IPS-20b (cell line): ENCODE data around the gene TBX4.

Experiments used
- H3K27ac ChIP-seq: one replicate; pipeline ENCODE4 v1.5.1; 2013; ENCODE audit warnings: low read length
- H3K27me3 ChIP-seq: 2 replicates; pipeline ENCODE4 v1.6.1; 2013; ENCODE audit warnings: mild to moderate bottlenecking, low read length, inconsistent platforms; ENCODE audit not compliant: insufficient read depth
- H3K36me3 ChIP-seq: 2 replicates; pipeline ENCODE4 v1.6.1; 2013; ENCODE audit warnings: low read depth, mild to moderate bottlenecking, inconsistent platforms, low read length, moderate library complexity; ENCODE audit not compliant: insufficient read depth
- H3K4me1 ChIP-seq: 2 replicates; pipeline ENCODE4 v1.6.1; 2013; ENCODE audit warnings: mild to moderate bottlenecking, control low read depth, inconsistent platforms, low read length, moderate library complexity; ENCODE audit not compliant: insufficient read depth
- H3K4me3 ChIP-seq: 2 replicates; pipeline ENCODE4 v1.5.1; 2013; ENCODE audit warnings: mild to moderate bottlenecking, low read length, inconsistent platforms
- H3K9ac ChIP-seq: 2 replicates; pipeline ENCODE4 v1.6.1; 2013; ENCODE audit warnings: low read depth, mild to moderate bottlenecking, inconsistent platforms, low read length, moderate library complexity
- H3K9me3 ChIP-seq: 2 replicates; pipeline ENCODE4 v1.6.1; 2013; ENCODE audit warnings: mild to moderate bottlenecking, low read depth, low read length, inconsistent platforms; ENCODE audit not compliant: insufficient read depth

TBX4 gene

DNA sequence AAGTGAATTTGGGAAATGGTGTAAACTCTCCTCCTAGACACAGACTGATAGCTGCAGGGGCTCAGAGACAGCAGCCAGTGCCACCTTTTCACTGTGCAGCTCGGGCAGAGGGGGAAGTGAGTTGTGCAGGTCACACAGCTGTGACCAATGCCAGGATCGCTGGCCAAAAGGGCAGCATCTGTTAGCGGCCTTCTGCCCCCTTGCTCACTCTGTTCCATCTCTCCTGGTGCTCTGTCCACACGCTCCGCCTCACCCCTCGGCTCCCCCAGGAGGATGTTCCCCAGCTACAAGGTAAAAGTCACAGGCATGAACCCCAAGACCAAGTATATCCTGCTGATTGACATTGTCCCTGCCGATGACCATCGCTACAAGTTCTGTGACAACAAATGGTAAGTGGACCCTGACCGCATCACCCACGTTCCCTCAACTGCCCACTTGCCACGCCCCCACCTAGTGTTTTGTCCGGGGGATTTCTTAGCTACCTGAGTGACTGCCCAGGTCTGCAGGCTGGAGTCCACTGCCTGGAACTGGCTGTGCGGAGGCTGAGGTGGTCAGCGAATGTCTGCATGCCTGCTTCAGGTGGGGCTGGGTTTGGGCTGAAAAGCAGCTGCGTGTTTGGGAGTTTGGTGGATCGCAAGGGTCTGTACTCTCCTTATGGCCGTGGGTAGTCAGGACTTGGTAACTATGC is 13.5 kb downstream of the TBX4 start:
- Histone ChIP-seq H3K9ac (no peak overlapping the region), H3K4me1 (peaks cover 5% of the 10 kb centered on the region; the same call in 1 of the 2 replicates), H3K27me3 (peaks cover 97% of the 10 kb centered on the region), H3K36me3 (no peaks in the 10 kb centered on the region), H3K9me3 (peaks cover 5% of the 10 kb centered on the region; the same call in 1 of the 2 replicates), H3K27ac (no peak overlapping the region), H3K4me3 (no peak overlapping the region)

DNA sequence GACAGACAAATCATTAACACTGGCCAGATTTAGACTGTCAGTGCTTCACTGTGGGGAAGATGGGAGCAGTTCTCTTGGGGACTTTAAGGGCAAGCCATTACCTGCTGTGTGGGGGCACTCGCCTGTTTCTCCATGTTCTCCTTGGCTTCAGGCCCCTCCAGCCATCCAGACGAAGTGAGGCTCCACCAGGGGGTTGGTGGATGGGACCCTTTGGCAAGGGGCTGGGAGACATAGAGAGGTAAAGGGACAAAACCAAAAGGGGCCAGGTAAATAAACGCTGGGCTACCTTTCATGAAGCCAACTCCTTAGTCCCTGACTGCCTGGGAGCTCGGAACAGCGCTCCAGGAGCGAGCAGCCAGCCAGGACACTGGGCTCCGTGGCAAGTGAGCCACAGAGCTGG is 14.0 kb downstream of the TBX4 start:
- Histone ChIP-seq H3K36me3 (no peaks in the 10 kb centered on the region), H3K4me3 (no peak overlapping the region), H3K27me3 (peaks cover 92% of the 10 kb centered on the region), H3K9ac (no peak overlapping the region), H3K4me1 (peaks cover 5% of the 10 kb centered on the region; the same call in 1 of the 2 replicates), H3K9me3 (no peaks in the 10 kb centered on the region), H3K27ac (no peak overlapping the region)

DNA sequence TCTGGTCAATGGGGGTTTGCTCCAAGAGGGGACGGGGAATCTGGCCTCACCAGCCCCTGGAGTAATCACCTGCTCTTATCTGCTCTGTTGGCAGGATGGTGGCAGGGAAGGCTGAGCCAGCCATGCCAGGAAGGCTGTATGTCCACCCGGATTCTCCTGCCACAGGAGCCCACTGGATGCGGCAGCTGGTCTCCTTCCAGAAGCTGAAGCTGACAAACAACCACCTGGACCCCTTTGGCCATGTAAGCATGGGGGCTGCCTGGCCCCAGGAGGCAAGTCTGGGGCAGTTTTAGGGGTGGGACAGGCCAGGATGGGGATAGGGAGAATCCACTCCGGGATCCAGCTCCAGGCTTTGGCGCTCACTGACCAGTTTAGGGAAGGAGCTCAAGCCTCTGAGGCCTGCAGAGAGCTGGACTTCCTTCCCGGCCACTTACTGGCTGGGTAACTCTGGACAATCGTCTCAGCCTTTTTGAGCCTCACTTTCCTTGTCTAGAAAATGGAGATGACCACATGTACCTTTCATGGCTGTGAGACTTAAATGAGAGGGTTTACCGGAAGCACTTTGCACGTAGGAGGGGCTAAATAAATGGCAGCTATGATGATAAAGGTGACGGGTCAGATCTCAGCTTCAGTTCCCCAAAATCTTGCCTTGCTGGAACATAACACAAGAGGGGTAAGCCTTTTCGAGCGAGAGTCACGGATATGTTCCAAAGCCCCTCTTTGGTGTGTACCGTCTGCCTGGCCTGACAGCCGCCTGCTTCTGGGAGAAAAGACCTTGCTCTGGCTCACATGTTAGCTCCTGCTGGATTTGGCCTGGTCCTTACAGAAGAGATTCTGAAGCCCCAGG is 15.4 kb downstream of the TBX4 start:
- peaks cover 78% of the 10 kb centered on the region for H3K27me3 ChIP-seq
- H3K36me3 ChIP-seq = no peaks in the 10 kb centered on the region
- no peaks in the 10 kb centered on the region for H3K9me3 ChIP-seq
- peak overlapping the region; percentile 48; the same call in 1 of the 2 replicates for H3K4me3 ChIP-seq
- H3K27ac ChIP-seq = no peak overlapping the region
- H3K4me1 ChIP-seq = peaks cover 5% of the 10 kb centered on the region; the same call in 1 of the 2 replicates
- H3K9ac ChIP-seq = no peak overlapping the region

- Histone ChIP-seq H3K4me1 (peaks cover 5% of the 10 kb centered on the region; the same call in 1 of the 2 replicates), H3K9ac (no peak overlapping the region), H3K36me3 (no peaks in the 10 kb centered on the region), H3K27me3 (peaks cover 70% of the 10 kb centered on the region), H3K9me3 (no peaks in the 10 kb centered on the region), H3K4me3 (no peak overlapping the region), H3K27ac (no peak overlapping the region)
These were observed 16.2 kb downstream of the TBX4 start for GRCh38 chr17:61468263-61468907.

GRCh38 chr17:61469474-61469873 is 17.3 kb downstream of the TBX4 start:
- peaks cover 5% of the 10 kb centered on the region; the same call in 1 of the 2 replicates for H3K4me1 ChIP-seq
- no peaks in the 10 kb centered on the region for H3K36me3 ChIP-seq
- no peak overlapping the region for H3K27ac ChIP-seq
- peaks cover 59% of the 10 kb centered on the region for H3K27me3 ChIP-seq
- H3K9ac ChIP-seq = no peak overlapping the region
- no peaks in the 10 kb centered on the region for H3K9me3 ChIP-seq
- no peak overlapping the region for H3K4me3 ChIP-seq

DNA sequence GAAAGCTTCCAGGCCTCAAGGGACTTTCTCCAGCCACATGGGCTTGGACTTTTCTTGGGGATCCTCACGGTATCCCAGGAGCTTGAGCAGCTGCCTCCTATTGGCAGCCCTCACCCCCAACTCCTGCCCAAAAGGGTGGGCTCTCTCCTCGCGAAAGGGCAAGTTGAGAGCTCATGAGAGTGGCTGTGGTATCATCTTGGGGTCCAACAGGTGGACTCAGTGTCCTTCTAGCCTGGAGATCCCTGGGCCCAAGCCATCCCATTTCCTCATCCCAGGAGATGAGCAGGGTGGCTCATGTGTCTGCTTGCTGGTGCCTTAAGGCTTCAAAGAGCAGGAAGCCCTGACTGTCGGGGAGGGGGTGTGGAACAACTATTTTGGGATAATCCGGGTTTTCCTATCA is 17.7 kb downstream of the TBX4 start:
- H3K4me1 ChIP-seq = peaks cover 5% of the 10 kb centered on the region; the same call in 1 of the 2 replicates
- no peak overlapping the region for H3K9ac ChIP-seq
- H3K36me3 ChIP-seq = no peaks in the 10 kb centered on the region
- peaks cover 55% of the 10 kb centered on the region for H3K27me3 ChIP-seq
- H3K9me3 ChIP-seq = no peaks in the 10 kb centered on the region
- no peak overlapping the region for H3K4me3 ChIP-seq
- no peak overlapping the region for H3K27ac ChIP-seq

- no peaks in the 10 kb centered on the region for H3K36me3 ChIP-seq
- H3K27me3 ChIP-seq = peaks cover 48% of the 10 kb centered on the region
- no peak overlapping the region for H3K4me3 ChIP-seq
- H3K9me3 ChIP-seq = no peaks in the 10 kb centered on the region
- no peak overlapping the region for H3K27ac ChIP-seq
- no peak overlapping the region for H3K9ac ChIP-seq
- H3K4me1 ChIP-seq = peaks cover 5% of the 10 kb centered on the region; the same call in 1 of the 2 replicates
These were observed 18.4 kb downstream of the TBX4 start for GRCh38 chr17:61470530-61471136.

GRCh38 chr17:61474235-61474927 is 22.2 kb downstream of the TBX4 start:
- no peaks in the 10 kb centered on the region for H3K36me3 ChIP-seq
- H3K4me3 ChIP-seq = no peak overlapping the region
- H3K9ac ChIP-seq = no peak overlapping the region
- peaks cover 15% of the 10 kb centered on the region for H3K27me3 ChIP-seq
- H3K9me3 ChIP-seq = no peaks in the 10 kb centered on the region
- H3K27ac ChIP-seq = no peak overlapping the region
- H3K4me1 ChIP-seq = peaks cover 3% of the 10 kb centered on the region; the same call in 1 of the 2 replicates

- peaks cover 3% of the 10 kb centered on the region; the same call in 1 of the 2 replicates for H3K4me1 ChIP-seq
- no peaks in the 10 kb centered on the region for H3K9me3 ChIP-seq
- no peaks in the 10 kb centered on the region for H3K36me3 ChIP-seq
- H3K9ac ChIP-seq = no peak overlapping the region
- H3K4me3 ChIP-seq = no peak overlapping the region
- peaks cover 9% of the 10 kb centered on the region for H3K27me3 ChIP-seq
- H3K27ac ChIP-seq = no peak overlapping the region
These were observed 22.7 kb downstream of the TBX4 start for GRCh38 chr17:61474934-61475333.

DNA sequence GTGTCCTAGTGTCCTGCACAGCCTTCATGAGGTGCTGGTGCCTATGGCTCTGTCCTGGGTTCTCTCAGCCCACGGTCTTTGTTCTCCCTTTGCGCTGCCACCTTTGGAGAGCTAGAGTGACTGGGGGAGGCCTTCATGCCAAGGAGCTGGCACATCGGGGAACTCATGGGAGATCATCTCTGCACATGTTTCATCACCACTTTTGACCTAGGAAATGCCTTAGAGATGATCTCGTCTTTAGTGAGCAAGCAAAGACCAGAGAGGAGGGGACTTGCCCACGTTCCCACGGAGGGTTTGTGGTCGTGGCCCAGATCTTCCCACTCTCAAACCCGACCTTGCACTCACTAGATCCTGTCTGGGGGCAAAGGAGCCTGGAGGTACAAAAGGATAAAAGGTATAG is 23.5 kb downstream of the TBX4 start:
- Histone ChIP-seq H3K4me3 (no peak overlapping the region), H3K36me3 (no peaks in the 10 kb centered on the region), H3K27ac (no peak overlapping the region), H3K27me3 (peaks cover 4% of the 10 kb centered on the region; the same call in 1 of the 2 replicates), H3K4me1 (peaks cover 3% of the 10 kb centered on the region; the same call in 1 of the 2 replicates), H3K9ac (no peak overlapping the region), H3K9me3 (no peaks in the 10 kb centered on the region)
